H1 (cell line): ENCODE measurements around the gene SERPINA12. TPM values are rescaled to one million over a fixed set of nuclear protein-coding genes. Genes with fewer than 3 reads are reported as not detected.

Experiments
- CTCF ChIA-PET: fragments of 300-600 bp; sonication (Branson Sonifier 250); formaldehyde crosslinking; loops from one replicate; lab custom pipeline; 2021; ENCODE audit not compliant: partially characterized antibody; lab: Charles Lee
- POLR2A ChIA-PET: fragments of 300-600 bp; sonication (Branson Sonifier 250); formaldehyde crosslinking; loops from one replicate; lab custom pipeline; 2021; ENCODE audit warnings: inconsistent platforms; ENCODE audit not compliant: partially characterized antibody; lab: Charles Lee
- DNase-seq, 2 experiments: peaks; one replicate each; pipeline versions ENCODE4 v3.0.0 to v3.0.0-alpha.2; 2010 to 2022; ENCODE audit warnings: low spot score in 2 of 2, low read depth in 1 of 2, mixed read lengths in 1 of 2
- FAIRE-seq: peaks from 2 replicates; lab custom pipeline; 2011; peaks lifted over from hg19 to GRCh38; lab: Jason Lieb, UNC
- H2AFZ ChIP-seq: 2 replicates; pipeline ENCODE4 v1.8.1; 2012; ENCODE audit warnings: low read length, inconsistent platforms
- H2AK5ac ChIP-seq: 2 replicates; pipeline ENCODE4 v1.6.1; 2013; ENCODE audit warnings: low read depth, low read length
- H2BK120ac ChIP-seq: replicated peaks from 2 replicates; pipeline ENCODE3; 2013; ENCODE audit warnings: low read depth, low read length, inconsistent platforms
- H2BK12ac ChIP-seq: 2 replicates; pipeline ENCODE4 v1.6.1; 2013; ENCODE audit warnings: low read depth, low read length
- H2BK15ac ChIP-seq: 2 replicates; pipeline ENCODE4 v1.6.1; 2013; ENCODE audit warnings: low read length
- H2BK20ac ChIP-seq: 2 replicates; pipeline ENCODE4 v1.6.1; 2013; ENCODE audit warnings: low read length
- H2BK5ac ChIP-seq: 2 replicates; pipeline ENCODE4 v1.6.1; 2013; ENCODE audit warnings: low read depth, low read length
- H3K14ac ChIP-seq: 2 replicates; pipeline ENCODE4 v1.6.1; 2013; ENCODE audit warnings: inconsistent platforms; ENCODE audit not compliant: insufficient read length
- H3K18ac ChIP-seq: 2 replicates; pipeline ENCODE4 v1.6.1; 2013; ENCODE audit warnings: low read length; ENCODE audit errors: extremely low read depth
- H3K23ac ChIP-seq: 2 replicates; pipeline ENCODE4 v1.6.1; 2013; ENCODE audit warnings: inconsistent platforms; ENCODE audit not compliant: insufficient read length
- H3K23me2 ChIP-seq: 2 replicates; pipeline ENCODE4 v1.6.1; 2013; ENCODE audit warnings: low read depth, low read length
- H3K27ac ChIP-seq: 2 replicates; pipeline ENCODE4 v1.6.1; 2011; ENCODE audit warnings: low read depth, low read length, inconsistent platforms
- H3K27me3 ChIP-seq, 4 experiments: replicated peaks in 1 of 4; 1 replicate in 1 of 4; 2 replicates in 3 of 4; pipeline versions ENCODE4 v1.6.1 to v1.8.1; 2011 to 2013; ENCODE audit warnings: low read length in 3 of 4, mild to moderate bottlenecking in 3 of 4, inconsistent platforms in 2 of 4, mixed read lengths in 2 of 4, moderate library complexity in 1 of 4; ENCODE audit not compliant: control insufficient read depth in 3 of 4, insufficient read depth in 3 of 4; ENCODE audit errors: extremely low read depth in 1 of 4
- H3K36me3 ChIP-seq, 4 experiments: 2 replicates each; pipeline versions ENCODE4 v1.6.1 to v1.8.1; 2011 to 2013; ENCODE audit warnings: mild to moderate bottlenecking in 4 of 4, low read length in 3 of 4, moderate library complexity in 2 of 4, control low read depth in 1 of 4, inconsistent platforms in 1 of 4; ENCODE audit not compliant: insufficient read depth in 4 of 4, control insufficient read depth in 2 of 4
- H3K4ac ChIP-seq: replicated peaks from 2 replicates; pipeline ENCODE3; 2013; ENCODE audit warnings: low read length, low read depth, mixed read lengths, inconsistent platforms; ENCODE audit not compliant: insufficient read length
- H3K4me1 ChIP-seq, 4 experiments: replicated peaks in 1 of 4; 1 replicate in 1 of 4; 2 replicates in 3 of 4; pipeline versions ENCODE4 v1.6.1 to v1.8.1; 2011 to 2013; ENCODE audit warnings: low read length in 3 of 4, inconsistent platforms in 2 of 4, mixed read lengths in 1 of 4; ENCODE audit not compliant: insufficient read depth in 4 of 4, control insufficient read depth in 3 of 4
- H3K4me2 ChIP-seq, 2 experiments: 2 replicates each; pipeline versions ENCODE4 v1.6.1 to v1.8.1; 2011 to 2013; ENCODE audit warnings: low read depth in 2 of 2, low read length in 2 of 2, control low read depth in 1 of 2, inconsistent platforms in 1 of 2, mild to moderate bottlenecking in 1 of 2; ENCODE audit not compliant: insufficient read depth in 1 of 2
- H3K4me3 ChIP-seq, 4 experiments: fragments of 200-600, 300-600 bp in 1 of 4; sonication (generic), shearing (Covaris generic), sonication (Bioruptor Twin) in 1 of 4; 2 replicates each; pipeline versions ENCODE4 v1.5.1 to v1.8.1; 2011 to 2016; ENCODE audit warnings: low read length in 4 of 4, low read depth in 3 of 4, control low read depth in 2 of 4, inconsistent platforms in 2 of 4, mild to moderate bottlenecking in 2 of 4, mixed read lengths in 1 of 4, moderate library complexity in 1 of 4; ENCODE audit not compliant: insufficient read depth in 2 of 4; ENCODE audit errors: extremely low read depth in 1 of 4
- H3K56ac ChIP-seq: replicated peaks from 2 replicates; pipeline ENCODE3; 2013; ENCODE audit warnings: low read depth, mild to moderate bottlenecking, mixed read lengths, low read length, inconsistent platforms; ENCODE audit not compliant: insufficient read length
- H3K79me1 ChIP-seq: 2 replicates; pipeline ENCODE4 v1.6.1; 2013; ENCODE audit warnings: low read depth, low read length, control low read depth
- H3K79me2 ChIP-seq, 2 experiments: 2 replicates each; pipeline versions ENCODE4 v1.6.1 to v1.8.1; 2012 to 2013; ENCODE audit warnings: low read length in 2 of 2, mild to moderate bottlenecking in 2 of 2, inconsistent platforms in 1 of 2; ENCODE audit not compliant: insufficient read depth in 2 of 2, control insufficient read depth in 1 of 2
- H3K9ac ChIP-seq, 4 experiments: replicated peaks in 1 of 4; 1 replicate in 1 of 4; 2 replicates in 3 of 4; pipeline versions ENCODE4 v1.6.1 to v1.8.1; 2011 to 2013; ENCODE audit warnings: low read depth in 3 of 4, low read length in 3 of 4, control low read depth in 2 of 4, mild to moderate bottlenecking in 2 of 4, moderate library complexity in 2 of 4, inconsistent platforms in 1 of 4; ENCODE audit errors: extremely low read depth in 1 of 4
- H3K9me3 ChIP-seq, 2 experiments: 2 replicates each; pipeline versions ENCODE4 v1.6.1 to v1.8.1; 2012 to 2013; ENCODE audit warnings: mild to moderate bottlenecking in 2 of 2, moderate library complexity in 2 of 2, control low read depth in 1 of 2, inconsistent platforms in 1 of 2, low read depth in 1 of 2, low read length in 1 of 2, mixed read lengths in 1 of 2; ENCODE audit not compliant: insufficient read depth in 2 of 2
- H4K20me1 ChIP-seq, 2 experiments: replicated peaks in 1 of 2; 2 replicates each; pipeline versions ENCODE3 to v1.8.1; 2011 to 2013; ENCODE audit warnings: inconsistent platforms in 2 of 2, low read length in 2 of 2, mild to moderate bottlenecking in 1 of 2; ENCODE audit not compliant: insufficient read depth in 2 of 2, control insufficient read depth in 1 of 2
- H4K5ac ChIP-seq: 2 replicates; pipeline ENCODE4 v1.6.1; 2013; ENCODE audit warnings: low read length, low read depth, mixed read lengths, inconsistent platforms; ENCODE audit not compliant: insufficient read length
- H4K8ac ChIP-seq: 2 replicates; pipeline ENCODE4 v1.8.0; 2013; ENCODE audit warnings: mild to moderate bottlenecking, moderate library complexity, low read length, inconsistent platforms; ENCODE audit not compliant: insufficient read depth; ENCODE audit errors: extremely low read depth
- H4K91ac ChIP-seq: replicated peaks from 2 replicates; pipeline ENCODE3; 2013; ENCODE audit warnings: low read length, mixed read lengths, inconsistent platforms; ENCODE audit not compliant: insufficient read length
- CHD1 ChIP-seq: IDR thresholded peaks from 2 replicates; pipeline ENCODE4 v1.6.1; 2012; ENCODE audit warnings: low read depth, low read length, improper control_type of control experiment
- CTBP2 ChIP-seq: IDR thresholded peaks from 2 replicates; pipeline ENCODE4 v1.7.0; 2011; ENCODE audit warnings: borderline replicate concordance, mild to moderate bottlenecking, moderate library complexity, mixed read lengths, low read length; ENCODE audit not compliant: insufficient read depth, insufficient read length
- EGR1 ChIP-seq: IDR thresholded peaks from 2 replicates; pipeline ENCODE4 v1.6.1; 2011; ENCODE audit warnings: low read depth, low read length, borderline replicate concordance
- FOSL1 ChIP-seq: IDR thresholded peaks from 2 replicates; pipeline ENCODE4 v1.6.1; 2011; ENCODE audit warnings: mild to moderate bottlenecking, low read depth, low read length, moderate library complexity; ENCODE audit not compliant: insufficient read depth
- HDAC6 ChIP-seq: IDR thresholded peaks from one replicate; pipeline ENCODE4 v1.7.1; 2012; ENCODE audit warnings: low read depth, mild to moderate bottlenecking, inconsistent platforms, low read length, moderate library complexity
- SIRT6 ChIP-seq: IDR thresholded peaks from one replicate; pipeline ENCODE4 v1.7.1; 2012; ENCODE audit warnings: low read length, inconsistent platforms
- SIX5 ChIP-seq: IDR thresholded peaks from 2 replicates; pipeline ENCODE4 v1.6.1; 2011; ENCODE audit warnings: mild to moderate bottlenecking, low read depth, low read length
- SP4 ChIP-seq: IDR thresholded peaks from 2 replicates; pipeline ENCODE4 v1.6.1; 2012; ENCODE audit warnings: low read length, inconsistent platforms
- TAF1 ChIP-seq: IDR thresholded peaks from 2 replicates; pipeline ENCODE4 v1.6.1; 2011; ENCODE audit warnings: mild to moderate bottlenecking, low read depth, low read length
- TBP ChIP-seq: IDR thresholded peaks from 2 replicates; pipeline ENCODE4 v1.6.1; 2011; ENCODE audit warnings: low read depth, low read length, improper control_type of control experiment
- TEAD4 ChIP-seq: IDR thresholded peaks from 2 replicates; pipeline ENCODE4 v1.6.1; 2012; ENCODE audit warnings: low read depth, low read length, inconsistent platforms, mixed read lengths
- WGBS, 2 experiments: shearing (Covaris generic) in 1 of 2; methylation state at CpG; one replicate each; pipeline versions ENCODE4 v1.1.6 to v1.1.7; 2013 to 2015; ENCODE audit warnings: low lambda C conversion rate in 2 of 2, mixed read lengths in 2 of 2, inconsistent platforms in 1 of 2, low coverage in 1 of 2, missing lambda C conversion rate in 1 of 2; ENCODE audit not compliant: insufficient replicate concordance in 2 of 2, insufficient coverage in 1 of 2, insufficient read length in 1 of 2; ENCODE audit errors: extremely low coverage in 1 of 2, missing lambda C conversion rate in 1 of 2; 5-methylcytosine and 5-hydroxymethylcytosine counted together
- polyA plus RNA-seq, 7 experiments: library from polyadenylated mRNA; depleted of rRNA in 3 of 7; stranded (reverse) in 5 of 7; unstranded in 2 of 7; fragments of >200 nt in 5 of 7; fragments of 200-250 nt in 2 of 7; gene quantifications; 1 replicate in 5 of 7; 2 replicates in 1 of 7; 4 replicates in 1 of 7; pipeline versions ENCODE4 v1.2.1 to v1.2.3, GENCODE V29; 2011 to 2013; ENCODE audit warnings: missing spikeins in 2 of 7, mixed read lengths in 2 of 7
- total RNA-seq: library from RNA; stranded (reverse); fragmentation: NEBNext Ultra II Directional; extraction: Animal tissue kit (Norgen Biotek cat#: 25700); gene quantifications from 2 replicates; pipeline ENCODE4 v1.2.1, GENCODE V29; 2021

The SERPINA12 gene
- total and polyA plus RNA-seq, 2 of the 8 experiments (the other 6 are each of a cell fraction or from before 2014, with no cell fraction given): not detected

DNA sequence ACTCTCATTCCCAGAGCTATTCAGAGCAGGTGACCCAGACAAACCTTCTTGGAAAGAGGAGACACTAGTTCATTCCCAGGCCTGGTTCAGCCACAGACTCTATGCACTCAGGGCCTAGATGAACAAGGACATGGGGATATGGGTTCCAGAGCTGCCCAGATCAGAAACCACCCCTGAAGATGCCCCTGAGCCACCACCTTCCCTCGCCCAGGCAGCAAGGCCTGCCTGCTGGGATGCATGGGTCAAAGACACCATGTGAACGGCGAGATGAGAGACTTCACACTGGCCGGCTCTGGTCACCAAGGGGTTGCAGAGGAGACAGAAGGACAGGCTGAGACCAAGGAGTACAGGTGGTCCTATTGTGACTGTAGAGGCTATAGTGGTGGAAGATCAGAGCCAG is 4.1 kb downstream of the SERPINA12 start:
- Histone ChIP-seq H2BK12ac (no peak overlapping the region), H3K23ac (no peak overlapping the region), H2BK5ac (no peak overlapping the region), H3K27me3 (no peaks in the 10 kb centered on the region), H3K36me3 (no peaks in the 10 kb centered on the region; a peak in 1 of 8 replicates), H4K20me1 (no peaks in the 10 kb centered on the region), H3K18ac (no peak overlapping the region), H3K4ac (no peak overlapping the region), H2BK20ac (no peak overlapping the region), H2AFZ (no peak overlapping the region), H3K4me1 (no peaks in the 10 kb centered on the region), H3K23me2 (no peaks in the 10 kb centered on the region), H2BK120ac (no peak overlapping the region), H3K4me2 (no peak overlapping the region), H2AK5ac (no peak overlapping the region), H3K4me3 (no peak overlapping the region), H2BK15ac (no peak overlapping the region), H3K27ac (no peak overlapping the region), H3K9ac (no peak overlapping the region), H3K79me1 (no peaks in the 10 kb centered on the region; the same call in 1 of the 2 replicates), H4K5ac (no peak overlapping the region), H3K79me2 (no peaks in the 10 kb centered on the region), H4K8ac (no peak overlapping the region), H3K9me3 (no peaks in the 10 kb centered on the region), H3K14ac (no peak overlapping the region), H3K56ac (no peak overlapping the region), H4K91ac (no peak overlapping the region)
- CTCF ChIA-PET: interaction anchor here (1.3 to 2.8 kb wide), 2 partner anchors 19 to 32 kb away, joined by 3 to 13 read pairs; no protein-coding TSS in a partner anchor
- FAIRE-seq (no peak), DNase-seq (no peak)
- 91% methylated on average over 4 of the region's 4 CpGs; no CpG with 5 or more reads in 1 of the 2 experiments for WGBS, 2 experiments
- POLR2A ChIA-PET: no interaction called here
- TF ChIP-seq SIRT6 (no peak), SP4 (no peak), CHD1 (no peak), TBP (no peak), CTBP2 (no peak), TAF1 (no peak), TEAD4 (no peak), FOSL1 (no peak), HDAC6 (no peak), EGR1 (no peak), SIX5 (no peak)
